Esophagus squamous epithelium (tissue), 5 donors: ENCODE results near the gene OSBPL10. TPM values are rescaled to one million over a fixed set of nuclear protein-coding genes. Genes with fewer than 3 reads are reported as not detected.

Experiments
- DNase-seq: peaks from one replicate; lab custom pipeline; 2025; lab: John Stamatoyannopoulos, UW
- H3K27ac ChIP-seq, 4 donors: fragments of 200-600 bp; sonication (generic); one replicate each; pipeline ENCODE4 v1.5.1; 2016 to 2019; ENCODE audit warnings: mild to moderate bottlenecking in 1 of 4
- H3K27me3 ChIP-seq, 4 donors: fragments of 200-600 bp; sonication (generic); 1 replicate in 3 of 4; 2 replicates in 1 of 4; pipeline versions ENCODE4 v1.5.1 to v1.6.0; 2017 to 2021; ENCODE audit warnings: antibody characterized with exemption in 1 of 4
- H3K36me3 ChIP-seq, 3 donors: fragments of 200-600 bp; sonication (generic); one replicate each; pipeline ENCODE4 v1.5.1; 2016 to 2019
- H3K4me1 ChIP-seq, 3 donors: fragments of 200-600 bp; sonication (generic); one replicate each; pipeline ENCODE4 v1.5.1; 2017 to 2019
- H3K4me3 ChIP-seq, 4 donors: fragments of 200-600 bp; sonication (generic); 1 replicate in 3 of 4; 2 replicates in 1 of 4; pipeline ENCODE4 v1.5.1; 2016 to 2019; ENCODE audit warnings: mild to moderate bottlenecking in 2 of 4, moderate library complexity in 1 of 4
- H3K9me3 ChIP-seq, 3 donors: fragments of 200-600 bp; sonication (generic); one replicate each; pipeline ENCODE4 v1.5.1; 2016 to 2019
- CTCF ChIP-seq, 6 experiments: fragments of 450-650 bp in 4 of 6; fragments of 200-600 bp in 2 of 6; sonication (generic) in 2 of 6; IDR thresholded peaks; one replicate each; pipeline ENCODE4 v1.5.1; 2016 to 2019; ENCODE audit warnings: antibody characterized with exemption in 6 of 6, mild to moderate bottlenecking in 4 of 6, moderate library complexity in 4 of 6
- POLR2A ChIP-seq, 4 donors: fragments of 450-650 bp; IDR thresholded peaks; one replicate each; pipeline ENCODE4 v1.6.1; 2017; ENCODE audit warnings: antibody characterized with exemption in 4 of 4, mild to moderate bottlenecking in 4 of 4, moderate library complexity in 3 of 4
- WGBS, 2 donors: methylation state at CpG; one replicate each; pipeline ENCODE4 v1.1.5; 2018; 5-methylcytosine and 5-hydroxymethylcytosine counted together
- intact Hi-C: fragments of 100-400 bp; cut with DNase I; formaldehyde crosslinking; loops from one replicate; pipeline ENCODE4 v1.15.0; 2022
- total RNA-seq, 4 donors: library from RNA; depleted of rRNA; stranded (reverse); fragments of >200 nt; gene quantifications; one replicate each; pipeline ENCODE4 v1.1.0, GENCODE V29; 2016
- donor health status: DM: yes; HTN: yes; CAD: no.

The OSBPL10 gene
- total RNA-seq, 4 donors from 2014 or later: 13.8 to 65.3 (median 41.0) TPM

- Histone ChIP-seq H3K27me3 (no peaks in the 10 kb centered on the region), H3K4me3 (peak overlapping the region in 3 of 4 donors; percentile 6 to 51 (median 28)), H3K9me3 (peaks cover 0 to 14% (median 9%) of the 10 kb centered on the region in 3 donors), H3K27ac (peak overlapping the region; percentile 58 to 80 (median 72)), H3K4me1 (peaks cover 5 to 53% (median 11%) of the 10 kb centered on the region in 3 donors), H3K36me3 (no peaks in the 10 kb centered on the region)
- no peak for TF ChIP-seq POLR2A (IDR thresholded peaks at IDR 0.05)
- TF ChIP-seq CTCF (IDR thresholded peaks at IDR 0.05): no peak
- intact Hi-C loops: no loop called here
- 33 to 57% methylated on average over 6 of the region's 7 CpGs for WGBS, 2 donors
- DNase-seq: no peak
These were observed 20.9 kb downstream of the OSBPL10 start for GRCh38 chr3:31959951-31960792.

GRCh38 chr3:31959251-31959650, 21.8 kb downstream of the OSBPL10 start:
- Histone ChIP-seq H3K4me1 (peaks cover 5 to 53% (median 11%) of the 10 kb centered on the region in 3 donors), H3K36me3 (no peaks in the 10 kb centered on the region), H3K27me3 (no peaks in the 10 kb centered on the region), H3K27ac (peak overlapping the region; percentile 58 to 80 (median 72)), H3K9me3 (peaks cover 0 to 15% (median 9%) of the 10 kb centered on the region in 3 donors), H3K4me3 (peak overlapping the region in 1 of 4 donors; percentile 51)
- intact Hi-C loops: no loop called here
- 64 to 80% methylated on average over 2 of the region's 2 CpGs for WGBS, 2 donors
- no peak for DNase-seq
- TF ChIP-seq POLR2A (IDR thresholded peaks at IDR 0.05) (no peak), CTCF (IDR thresholded peaks at IDR 0.05) (no peak)

GRCh38 chr3:31958701-31959152, 22.3 kb downstream of the OSBPL10 start:
- 54 to 68% methylated on average over 3 of the region's 3 CpGs for WGBS, 2 donors

GRCh38 chr3:31957106-31957505, 24.0 kb downstream of the OSBPL10 start:
- 80 to 83% methylated on average over 3 of the region's 3 CpGs for WGBS, 2 donors
- Histone ChIP-seq H3K27me3 (no peaks in the 10 kb centered on the region), H3K4me1 (peaks cover 5 to 45% (median 11%) of the 10 kb centered on the region in 3 donors), H3K9me3 (peaks cover 0 to 15% (median 9%) of the 10 kb centered on the region in 3 donors), H3K36me3 (no peaks in the 10 kb centered on the region), H3K4me3 (no peak overlapping the region), H3K27ac (no peak overlapping the region)
- TF ChIP-seq CTCF (IDR thresholded peaks at IDR 0.05): no peak
- no peak for TF ChIP-seq POLR2A (IDR thresholded peaks at IDR 0.05)
- no peak for DNase-seq
- intact Hi-C loops: no loop called here

More at GRCh38 chr3:31958701-31959152, 22.3 kb downstream of the OSBPL10 start:
- Histone ChIP-seq H3K27ac (peak overlapping the region in 3 of 4 donors; percentile 64 to 80 (median 79)), H3K27me3 (no peaks in the 10 kb centered on the region), H3K4me3 (no peak overlapping the region), H3K9me3 (peaks cover 0 to 15% (median 9%) of the 10 kb centered on the region in 3 donors), H3K4me1 (peaks cover 5 to 53% (median 11%) of the 10 kb centered on the region in 3 donors), H3K36me3 (no peaks in the 10 kb centered on the region)
- TF ChIP-seq POLR2A (IDR thresholded peaks at IDR 0.05): no peak
- TF ChIP-seq CTCF (IDR thresholded peaks at IDR 0.05): no peak
- intact Hi-C loops: no loop called here
- DNase-seq: no peak

GRCh38 chr3:31955581-31955980, 25.5 kb downstream of the OSBPL10 start:
- no peak overlapping the region for H3K27ac ChIP-seq
- no peaks in the 10 kb centered on the region for H3K36me3 ChIP-seq
- H3K9me3 ChIP-seq: peaks cover 0 to 15% (median 9%) of the 10 kb centered on the region in 3 donors
- H3K4me3 ChIP-seq: no peak overlapping the region
- TF ChIP-seq CTCF (IDR thresholded peaks at IDR 0.05) (no peak), POLR2A (IDR thresholded peaks at IDR 0.05) (no peak)
- intact Hi-C loops: no loop called here
- H3K4me1 ChIP-seq: peaks cover 3 to 35% (median 3%) of the 10 kb centered on the region in 3 donors
- no peak for DNase-seq
- H3K27me3 ChIP-seq: no peaks in the 10 kb centered on the region
